GM12892 (cell line): ENCODE measurements around the gene TNXB.
"Not testable (repeated sequence)": the region's sequence is repeated elsewhere in the genome, so short reads cannot be mapped to it uniquely, and the experiment has no call there.

Source experiments
- POLR2A ChIP-seq: IDR thresholded peaks from 2 replicates; pipeline ENCODE4 v1.6.1; 2011; ENCODE audit warnings: low read depth, low read length, control low read depth
- POLR2AphosphoS5 ChIP-seq: IDR thresholded peaks from 2 replicates; pipeline ENCODE4 v1.6.1; 2011; ENCODE audit warnings: low read depth, low read length, control low read depth

GRCh38 chr6:31996385-31996784, 112.8 kb downstream of the TNXB start:
- not testable (repeated sequence) for TF ChIP-seq POLR2AphosphoS5, POLR2A
